Right ventricle myocardium inferior (tissue), 1 donor: Measurements from ENCODE around the gene ZNF134. TPM values are rescaled to one million over a fixed set of nuclear protein-coding genes. Genes with fewer than 3 reads are reported as not detected.

Source experiments
- total RNA-seq: library from RNA; stranded (reverse); fragmentation: NEBNext Ultra II Directional; extraction: Animal tissue kit (Norgen Biotek cat#: 25700); gene quantifications from one replicate; pipeline ENCODE4 v1.2.1, GENCODE V29; 2021
- donor health status: DM: no; HTN: yes; CAD: no; lungs with severe emphysema.

ZNF134 gene
- total RNA-seq, 1 donor from 2014 or later, result 14.9 TPM

Other genes starting within 250 kb of the ZNF134 start
- gene ZNF548, start 224.4 kb upstream of the ZNF134 start, total RNA-seq, result 14.7 TPM
- gene ZNF17, start 203.1 kb upstream of the ZNF134 start, total RNA-seq, result 9.4 TPM
- 3.2 TPM for gene ZNF749, start 178.9 kb upstream of the ZNF134 start, total RNA-seq
- gene VN1R1, start 157.1 kb upstream of the ZNF134 start, total RNA-seq, result 3.3 TPM
- gene ZNF772, start 136.7 kb upstream of the ZNF134 start, total RNA-seq, result 18.3 TPM
- 6.8 TPM for gene ZNF419, start 126.5 kb upstream of the ZNF134 start, total RNA-seq
- gene ZNF773, start 114.3 kb upstream of the ZNF134 start, total RNA-seq, result 5.0 TPM
- 3.6 TPM for gene ZNF549, start 86.9 kb upstream of the ZNF134 start, total RNA-seq
- gene ZNF550, start 54.4 kb upstream of the ZNF134 start, total RNA-seq, result 9.5 TPM
- gene ZNF416, start 35.3 kb upstream of the ZNF134 start, total RNA-seq, result 4.3 TPM
- gene ZIK1, start 30.1 kb upstream of the ZNF134 start, total RNA-seq, result 3.3 TPM
- gene ZNF530, start 14.4 kb upstream of the ZNF134 start, total RNA-seq, result 3.8 TPM
- 10.1 TPM for gene ZNF211, start 18.9 kb downstream of the ZNF134 start, total RNA-seq
- not detected for gene ZSCAN4, start 54.7 kb downstream of the ZNF134 start, total RNA-seq
- 4.0 TPM for gene ZNF551, start 67.7 kb downstream of the ZNF134 start, total RNA-seq
- 3.3 TPM for gene ZNF154, start 95.0 kb downstream of the ZNF134 start, total RNA-seq
- 5.8 TPM for gene ZNF671, start 113.4 kb downstream of the ZNF134 start, total RNA-seq
- 12.5 TPM for gene ZNF776, start 132.6 kb downstream of the ZNF134 start, total RNA-seq
- gene ZNF586, start 155.4 kb downstream of the ZNF134 start, total RNA-seq, result 9.7 TPM
- 4.7 TPM for gene ZNF552, start 200.7 kb downstream of the ZNF134 start, total RNA-seq
- gene ZNF587B, start 216.1 kb downstream of the ZNF134 start, total RNA-seq, result 7.5 TPM
- 16.4 TPM for gene ZNF587, start 235.6 kb downstream of the ZNF134 start, total RNA-seq